B cell (primary cell): ENCODE results near the gene NPHP4. TPM values are rescaled to one million over a fixed set of nuclear protein-coding genes. Genes with fewer than 3 reads are reported as not detected.

Experiments used
- ATAC-seq: fragments of 200-7000 bp; cut with Tn5 transposase; one replicate; pipeline ENCODE4 v1.10.0; 2021; ENCODE audit warnings: low read depth, mild to moderate bottlenecking, moderate number of reproducible peaks, moderate library complexity
- CTCF ChIA-PET: fragments of 350-600 bp; sonication (Branson Sonifier 250); formaldehyde crosslinking; loops from one replicate; lab custom pipeline; 2021; ENCODE audit warnings: antibody characterized with exemption, inconsistent platforms; lab: Charles Lee
- POLR2A ChIA-PET: fragments of 350-600 bp; sonication (Branson Sonifier 250); formaldehyde crosslinking; loops from one replicate; lab custom pipeline; 2021; ENCODE audit warnings: antibody characterized with exemption; lab: Charles Lee
- DNase-seq: peaks from one replicate; pipeline ENCODE4 v3.0.0; 2013
- H2AFZ ChIP-seq: 2 replicates; pipeline ENCODE4 v1.6.1; 2012; ENCODE audit warnings: mild to moderate bottlenecking, low read depth, low read length; ENCODE audit not compliant: insufficient read depth, poor library complexity, severe bottlenecking
- H3K27ac ChIP-seq, 2 donors: 1 replicate in 1 of 2; 2 replicates in 1 of 2; pipeline ENCODE4 v1.5.1; 2012 to 2013; ENCODE audit warnings: low read length in 2 of 2, mild to moderate bottlenecking in 2 of 2, moderate library complexity in 1 of 2
- H3K27me3 ChIP-seq, 4 experiments: fragments of 200-600 bp in 1 of 4; sonication (generic) in 1 of 4; replicated peaks in 1 of 4; 1 replicate in 2 of 4; 2 replicates in 2 of 4; pipeline versions ENCODE4 v1.6.1 to v1.7.0; 2013 to 2016; ENCODE audit warnings: low read length in 3 of 4, mild to moderate bottlenecking in 2 of 4, mixed read lengths in 1 of 4, moderate library complexity in 1 of 4; ENCODE audit not compliant: insufficient read depth in 4 of 4, control insufficient read depth in 3 of 4; ENCODE audit errors: control extremely low read depth in 1 of 4
- H3K36me3 ChIP-seq, 2 experiments: replicated peaks in 1 of 2; 1 replicate in 1 of 2; 2 replicates in 1 of 2; pipeline versions ENCODE4 v1.6.1 to v1.7.1; 2013; ENCODE audit warnings: low read length in 1 of 2; ENCODE audit not compliant: insufficient read depth in 2 of 2, control insufficient read depth in 1 of 2; ENCODE audit errors: control extremely low read depth in 1 of 2, extremely low read depth in 1 of 2
- H3K4me1 ChIP-seq, 2 donors: fragments of 200-600 bp in 1 of 2; sonication (generic) in 1 of 2; 1 replicate in 1 of 2; 2 replicates in 1 of 2; pipeline versions ENCODE4 v1.5.1 to v1.6.1; 2013 to 2017; ENCODE audit warnings: low read length in 2 of 2; ENCODE audit not compliant: control insufficient read depth in 2 of 2, insufficient read depth in 2 of 2
- H3K4me2 ChIP-seq: replicated peaks from 2 replicates; pipeline ENCODE3; 2012; ENCODE audit warnings: mild to moderate bottlenecking, low read depth, low read length; ENCODE audit not compliant: poor library complexity, severe bottlenecking
- H3K4me3 ChIP-seq, 5 experiments: fragments of 200-600 bp in 1 of 5; sonication (generic) in 1 of 5; 1 replicate in 3 of 5; 2 replicates in 2 of 5; pipeline versions ENCODE4 v1.5.1 to v1.7.0; 2011 to 2016; ENCODE audit warnings: low read length in 4 of 5, mild to moderate bottlenecking in 4 of 5, low read depth in 2 of 5, control low read depth in 1 of 5, moderate library complexity in 1 of 5; ENCODE audit not compliant: insufficient read depth in 1 of 5; ENCODE audit errors: control extremely low read depth in 1 of 5, extremely low read depth in 1 of 5
- H3K79me2 ChIP-seq: fragments of 200-600 bp; sonication (generic); one replicate; pipeline ENCODE4 v1.6.0; 2016; ENCODE audit warnings: low read length; ENCODE audit not compliant: control insufficient read depth, insufficient read depth
- H3K9ac ChIP-seq: fragments of 200-600 bp; sonication (generic); 2 replicates; pipeline ENCODE4 v1.6.1; 2017; ENCODE audit warnings: mild to moderate bottlenecking, low read length, moderate library complexity
- H3K9me3 ChIP-seq, 3 donors: one replicate each; pipeline versions ENCODE4 v1.6.1 to v1.7.1; 2013; ENCODE audit warnings: low read length in 2 of 3; ENCODE audit not compliant: control insufficient read depth in 2 of 3, insufficient read depth in 1 of 3; ENCODE audit errors: control extremely low read depth in 1 of 3
- H4K20me1 ChIP-seq: 2 replicates; pipeline ENCODE4 v1.6.0; 2012; ENCODE audit warnings: mild to moderate bottlenecking, low read length; ENCODE audit not compliant: insufficient read depth, control insufficient read depth, poor library complexity, severe bottlenecking
- H3K27ac Mint-ChIP-seq: one replicate; pipeline ENCODE4 v1.8.0; 2021; ENCODE audit warnings: mixed read lengths
- H3K27me3 Mint-ChIP-seq: one replicate; pipeline ENCODE4 v1.8.0; 2021; ENCODE audit warnings: mixed read lengths
- H3K4me1 Mint-ChIP-seq: one replicate; pipeline ENCODE4 v1.8.0; 2021; ENCODE audit warnings: mixed read lengths
- H3K4me3 Mint-ChIP-seq: one replicate; pipeline ENCODE4 v1.8.0; 2021; ENCODE audit warnings: mixed read lengths
- H3K9me3 Mint-ChIP-seq: one replicate; pipeline ENCODE4 v1.8.0; 2022; ENCODE audit warnings: mixed read lengths; ENCODE audit not compliant: insufficient read depth
- CTCF ChIP-seq: fragments of 200-600 bp; IDR thresholded peaks from one replicate; pipeline ENCODE4 v1.8.0; 2022; ENCODE audit warnings: antibody characterized with exemption, mild to moderate bottlenecking
- EZH2 ChIP-seq: IDR thresholded peaks from 2 replicates; pipeline ENCODE4 v1.6.1; 2012; ENCODE audit warnings: borderline replicate concordance, low read depth, mild to moderate bottlenecking, moderate library complexity, low read length; ENCODE audit not compliant: insufficient read depth, poor library complexity, severe bottlenecking
- WGBS: methylation state at CpG from one replicate; pipeline ENCODE4 v1.1.5; 2013; ENCODE audit warnings: missing lambda C conversion rate; ENCODE audit not compliant: insufficient coverage; 5-methylcytosine and 5-hydroxymethylcytosine counted together
- intact Hi-C: fragments of 100-400 bp; cut with micrococcal nuclease; formaldehyde crosslinking; loops from one replicate; pipeline ENCODE4 v1.10.0; 2022
- polyA plus RNA-seq: library from polyadenylated mRNA; depleted of rRNA; stranded (reverse); fragments of >200 nt; gene quantifications from 2 replicates; pipeline ENCODE4 v1.2.3, GENCODE V29; 2012
- total RNA-seq, 2 donors: library from RNA; stranded (reverse); fragments of 120-200 nt in 1 of 2; gene quantifications; 1 replicate in 1 of 2; 2 replicates in 1 of 2; pipeline versions ENCODE4 v1.2.3 to v1.2.4, GENCODE V29; 2013 to 2022

The NPHP4 gene
- total and polyA plus RNA-seq, 2 donors (not counting 1 experiment from before 2014, with no cell fraction given): 6.5 to 14.8 TPM

- H3K9ac ChIP-seq: no peak overlapping the region
- Mint-ChIP-seq H3K4me3 (no peak overlapping the region), H3K4me1 (peaks cover 14% of the 10 kb centered on the region), H3K27ac (no peak overlapping the region), H3K27me3 (no peaks in the 10 kb centered on the region), H3K9me3 (peaks cover 2% of the 10 kb centered on the region)
- H2AFZ ChIP-seq: no peak overlapping the region
- no peak for TF ChIP-seq EZH2
- TF ChIP-seq CTCF: no peak
- ChIA-PET CTCF (no interaction called here), POLR2A (no interaction called here)
- WGBS: 100% methylated on average over 8 of the region's 11 CpGs
- intact Hi-C loops: no loop called here
- DNase-seq: no peak
- no peaks in the 10 kb centered on the region for H4K20me1 ChIP-seq
- peaks cover 0 to 4% (median 2%) of the 10 kb centered on the region in 3 donors for H3K9me3 ChIP-seq
- H3K4me1 ChIP-seq: peaks cover 12 to 18% of the 10 kb centered on the region in 2 donors
- no peaks in the 10 kb centered on the region for H3K79me2 ChIP-seq
- no peak overlapping the region for H3K27ac ChIP-seq
- no peak overlapping the region for H3K4me2 ChIP-seq
- no peak for ATAC-seq
- H3K27me3 ChIP-seq: no peaks in the 10 kb centered on the region
- no peak overlapping the region for H3K4me3 ChIP-seq
- no peaks in the 10 kb centered on the region for H3K36me3 ChIP-seq
Observed at GRCh38 chr1:5953386-5953785, 38.8 kb downstream of the NPHP4 start.

GRCh38 chr1:5951846-5952410 lies 40.3 kb downstream of the NPHP4 start:
- Mint-ChIP-seq H3K27ac (no peak overlapping the region), H3K27me3 (no peaks in the 10 kb centered on the region), H3K4me1 (peaks cover 14% of the 10 kb centered on the region), H3K4me3 (no peak overlapping the region), H3K9me3 (peaks cover 2% of the 10 kb centered on the region)
- ChIA-PET POLR2A (no interaction called here), CTCF (no interaction called here)
- H3K4me3 ChIP-seq: no peak overlapping the region
- no peaks in the 10 kb centered on the region for H3K36me3 ChIP-seq
- no peak for DNase-seq
- no peak overlapping the region for H3K27ac ChIP-seq
- 96% methylated on average over 14 of the region's 19 CpGs for WGBS
- no peak overlapping the region for H3K4me2 ChIP-seq
- H3K79me2 ChIP-seq: no peaks in the 10 kb centered on the region
- H2AFZ ChIP-seq: no peak overlapping the region
- no peaks in the 10 kb centered on the region for H3K27me3 ChIP-seq
- no peak for ATAC-seq
- H4K20me1 ChIP-seq: no peaks in the 10 kb centered on the region
- peaks cover 12 to 18% of the 10 kb centered on the region in 2 donors for H3K4me1 ChIP-seq
- intact Hi-C loops: no loop called here
- TF ChIP-seq EZH2 (no peak), CTCF (no peak)
- H3K9ac ChIP-seq: no peak overlapping the region
- peaks cover 0 to 4% (median 2%) of the 10 kb centered on the region in 3 donors for H3K9me3 ChIP-seq
